K562 (cell line): Measurements from ENCODE around the gene CTTNBP2. TPM values are rescaled to one million over a fixed set of nuclear protein-coding genes. Genes with fewer than 3 reads are reported as not detected.

Experiments used
- ATAC-seq: fragments of 200-7000 bp; cut with Tn5 transposase; 3 replicates; pipeline ENCODE4 v1.9.1; 2020; ENCODE audit warnings: moderate library complexity
- BruUV-seq: library from RNA; stranded (reverse); fragments of 400-500 nt; replicated peaks from 2 replicates; lab custom pipeline; 2021; lab: Mats Ljungman, UMichigan
- CTCF ChIA-PET: fragments of 300-600 bp; formaldehyde crosslinking; extraction: SDS; loops from one replicate; lab custom pipeline; 2021; ENCODE audit warnings: low intra/inter-chr PET ratio; lab: Yijun Ruan, JAX
- POLR2A ChIA-PET: fragments of 300-600, 350-650 bp; sonication (Branson Sonifier 250); formaldehyde crosslinking; extraction: SDS; loops from one replicate; lab custom pipeline; 2021; ENCODE audit warnings: antibody characterized with exemption, inconsistent platforms; lab: Yijun Ruan, JAX
- DNase-seq, 4 experiments: peaks; one replicate each; pipeline versions ENCODE4 v3.0.0 to v3.0.0-alpha.2; 2011 to 2018; ENCODE audit warnings: low spot score in 3 of 4, mixed read lengths in 3 of 4; ENCODE audit errors: extremely low read depth in 1 of 4
- FAIRE-seq: peaks from 2 replicates; lab custom pipeline; 2011; peaks lifted over from hg19 to GRCh38; lab: Jason Lieb, UNC
- H2AFZ ChIP-seq: 2 replicates; pipeline ENCODE4 v1.6.0; 2011; ENCODE audit warnings: low read depth, low read length, control low read depth, inconsistent platforms
- H3K27ac ChIP-seq: fragments of 200-600 bp; 3 replicates; pipeline ENCODE4 v1.8.0; 2011; ENCODE audit warnings: low read depth, mild to moderate bottlenecking, control low read depth, inconsistent platforms, low read length, moderate library complexity, mixed read lengths; ENCODE audit errors: extremely low read depth
- H3K27me3 ChIP-seq, 2 experiments: fragments of 300-600 bp in 1 of 2; 2 replicates in 1 of 2; 3 replicates in 1 of 2; pipeline versions ENCODE4 v1.6.0 to v1.8.0; 2011; ENCODE audit warnings: inconsistent platforms in 2 of 2, low read length in 2 of 2, mild to moderate bottlenecking in 1 of 2, mixed read lengths in 1 of 2, moderate library complexity in 1 of 2; ENCODE audit not compliant: control insufficient read depth in 2 of 2, insufficient read depth in 2 of 2
- H3K36me3 ChIP-seq: fragments of 300-600 bp; 3 replicates; pipeline ENCODE4 v1.8.0; 2011; ENCODE audit warnings: mild to moderate bottlenecking, low read length, inconsistent platforms; ENCODE audit not compliant: control insufficient read depth, insufficient read depth
- H3K4me1 ChIP-seq, 2 experiments: fragments of 200-600 bp in 1 of 2; replicated peaks in 1 of 2; 2 replicates in 1 of 2; 3 replicates in 1 of 2; pipeline versions ENCODE4 v1.5.1 to v1.8.0; 2011; ENCODE audit warnings: inconsistent platforms in 2 of 2, low read length in 2 of 2, mild to moderate bottlenecking in 1 of 2, mixed read lengths in 1 of 2, moderate library complexity in 1 of 2; ENCODE audit not compliant: control insufficient read depth in 2 of 2, insufficient read depth in 2 of 2
- H3K4me2 ChIP-seq: 2 replicates; pipeline ENCODE4 v1.6.1; 2011; ENCODE audit warnings: low read length, control low read depth, inconsistent platforms, mixed read lengths; ENCODE audit not compliant: insufficient read depth
- H3K4me3 ChIP-seq: fragments of 200-600 bp; sonication (generic), shearing (Covaris generic); 2 replicates; pipeline ENCODE4 v1.5.1; 2016; ENCODE audit warnings: control low read depth, inconsistent platforms
- H3K79me2 ChIP-seq: fragments of 200-600 bp; 3 replicates; pipeline ENCODE4 v1.8.0; 2011; ENCODE audit warnings: low read length, inconsistent platforms; ENCODE audit not compliant: control insufficient read depth, insufficient read depth
- H3K9ac ChIP-seq, 2 experiments: 2 replicates each; pipeline versions ENCODE4 v1.6.0 to v1.6.1; 2011; ENCODE audit warnings: low read depth in 2 of 2, low read length in 2 of 2, control low read depth in 1 of 2, inconsistent platforms in 1 of 2, mild to moderate bottlenecking in 1 of 2, mixed read lengths in 1 of 2; ENCODE audit not compliant: insufficient read depth in 1 of 2
- H3K9me1 ChIP-seq: one replicate; pipeline ENCODE4 v1.6.0; 2011; ENCODE audit warnings: inconsistent platforms, mild to moderate bottlenecking, low read length, moderate library complexity; ENCODE audit not compliant: control insufficient read depth, insufficient read depth
- H3K9me3 ChIP-seq: replicated peaks from 2 replicates; pipeline ENCODE4 v1.5.1; 2011; ENCODE audit warnings: low read depth, low read length, inconsistent platforms; ENCODE audit not compliant: control insufficient read depth, insufficient read depth
- H4K20me1 ChIP-seq: replicated peaks from 2 replicates; pipeline ENCODE4 v1.6.1; 2011; ENCODE audit warnings: low read length, inconsistent platforms, mixed read lengths; ENCODE audit not compliant: control insufficient read depth, insufficient read depth
- HNRNPH1 ChIP-seq: fragments of 200-400 bp; formaldehyde crosslinking; optimal IDR thresholded peaks from 2 replicates; pipeline ENCODE3; 2017; ENCODE audit warnings: low read depth, mild to moderate bottlenecking, low read length, moderate library complexity
- ILF3 ChIP-seq: fragments of 450-650 bp; IDR thresholded peaks from 2 replicates; pipeline ENCODE4 v1.6.1; 2018; ENCODE audit warnings: antibody characterized with exemption, mild to moderate bottlenecking, moderate library complexity, borderline replicate concordance
- MAFK ChIP-seq: IDR thresholded peaks from 2 replicates; pipeline ENCODE4 v1.6.1; 2011; ENCODE audit warnings: low read length, improper control_type of control experiment
- MTA2 ChIP-seq: fragments of 450-650 bp; IDR thresholded peaks from 2 replicates; pipeline ENCODE4 v1.6.1; 2016; ENCODE audit warnings: low read depth
- RUNX1 ChIP-seq: sonication (generic); IDR thresholded peaks from 2 replicates; pipeline ENCODE4 v1.6.1; 2016; ENCODE audit warnings: antibody characterized with exemption, low read depth
- WGBS: fragments of 100-300 bp; shearing (Covaris generic); methylation state at CpG from one replicate; pipeline ENCODE4 v1.1.6; 2016; ENCODE audit warnings: low coverage, mixed read lengths; ENCODE audit not compliant: insufficient coverage; ENCODE audit errors: missing lambda C conversion rate; 5-methylcytosine and 5-hydroxymethylcytosine counted together
- in situ Hi-C: fragments of 300-500 bp; cut with MboI; formaldehyde crosslinking; loops from 4 replicates; pipeline ENCODE4 v1.15.0; 2018; ENCODE audit warnings: inconsistent platforms, mixed read lengths
- intact Hi-C: fragments of 100-400 bp; cut with micrococcal nuclease; formaldehyde crosslinking; loops from 2 replicates; pipeline ENCODE4 v1.14.2; 2022
- polyA plus RNA-seq, 8 experiments: library from polyadenylated mRNA; depleted of rRNA in 4 of 8; stranded (reverse) in 5 of 8; unstranded in 3 of 8; fragments of >200 nt; fragmentation: Nextera tagmentation in 2 of 8; fragmentation: Illumina TruSeq in 1 of 8; extraction: Ambion mirVana in 2 of 8; extraction: Trizol in 1 of 8; gene quantifications; 2 replicates each; pipeline versions ENCODE4 v1.2.1 to v1.2.3, GENCODE V29; 2011 to 2014; ENCODE audit warnings: inconsistent platforms in 1 of 8, missing spikeins in 1 of 8
- total RNA-seq, 7 experiments: library from RNA; depleted of rRNA in 6 of 7; stranded (reverse); fragments of >200 nt in 6 of 7; fragmentation: Illumina TruSeq in 2 of 7; extraction: Trizol in 2 of 7; gene quantifications; 2 replicates each; pipeline versions ENCODE4 v1.2.1 to v1.2.3, GENCODE V29; 2011 to 2021; ENCODE audit warnings: low replicate concordance in 1 of 7
- TF ChIP-seq, protein P1 (sequence below), 2 experiments: fragments of 450-650 bp; conservative IDR thresholded peaks; 2 replicates each; pipeline ENCODE4 v1.6.1; 2017; ENCODE audit warnings: mild to moderate bottlenecking in 2 of 2, moderate library complexity in 2 of 2

CTTNBP2 gene
- total and polyA plus RNA-seq, 9 of the 15 experiments (the other 6 are each of a cell fraction or from before 2014, with no cell fraction given): 0.05 TPM; not detected in 8

DNA sequence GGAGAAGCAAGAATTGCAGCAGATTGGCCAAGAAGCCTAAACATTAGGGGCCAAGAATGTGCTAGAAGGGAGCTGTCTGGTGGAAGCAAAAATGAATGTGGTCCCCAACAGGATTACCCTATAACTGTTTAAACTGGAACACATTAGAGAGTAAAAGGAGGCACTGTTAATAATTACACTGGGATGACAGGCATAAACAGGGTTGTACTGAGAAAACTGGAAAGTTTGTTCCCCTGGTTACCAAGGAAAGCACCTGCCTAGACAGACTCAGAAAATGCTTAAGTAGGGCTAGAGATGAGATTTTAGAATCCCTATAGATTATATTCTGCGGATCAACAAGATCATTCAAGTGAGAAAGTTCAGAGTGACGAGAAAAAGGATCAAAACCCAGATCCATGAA is 100.8 kb downstream of the CTTNBP2 start:
- Histone ChIP-seq H3K9me1 (no peaks in the 10 kb centered on the region), H3K4me1 (no peaks in the 10 kb centered on the region; a peak in 2 of 5 replicates), H3K27me3 (no peaks in the 10 kb centered on the region), H3K4me3 (no peak overlapping the region), H3K4me2 (no peak overlapping the region), H4K20me1 (no peaks in the 10 kb centered on the region), H2AFZ (no peak overlapping the region), H3K9ac (no peak overlapping the region), H3K36me3 (no peaks in the 10 kb centered on the region), H3K27ac (no peak overlapping the region), H3K79me2 (no peaks in the 10 kb centered on the region), H3K9me3 (no peaks in the 10 kb centered on the region)
- FAIRE-seq (no peak), ATAC-seq (no peak), DNase-seq (no peak)
- POLR2A ChIA-PET: no interaction called here
- 17% methylated on average over 2 of the region's 2 CpGs for WGBS
- in situ Hi-C loops (no loop called here), intact Hi-C loops (no loop called here)
- CTCF ChIA-PET: no interaction called here
- TF ChIP-seq HNRNPH1 (no peak), MAFK (no peak), MTA2 (no peak), ILF3 (no peak), RUNX1 (no peak)
- TF ChIP-seq, protein P1, sequence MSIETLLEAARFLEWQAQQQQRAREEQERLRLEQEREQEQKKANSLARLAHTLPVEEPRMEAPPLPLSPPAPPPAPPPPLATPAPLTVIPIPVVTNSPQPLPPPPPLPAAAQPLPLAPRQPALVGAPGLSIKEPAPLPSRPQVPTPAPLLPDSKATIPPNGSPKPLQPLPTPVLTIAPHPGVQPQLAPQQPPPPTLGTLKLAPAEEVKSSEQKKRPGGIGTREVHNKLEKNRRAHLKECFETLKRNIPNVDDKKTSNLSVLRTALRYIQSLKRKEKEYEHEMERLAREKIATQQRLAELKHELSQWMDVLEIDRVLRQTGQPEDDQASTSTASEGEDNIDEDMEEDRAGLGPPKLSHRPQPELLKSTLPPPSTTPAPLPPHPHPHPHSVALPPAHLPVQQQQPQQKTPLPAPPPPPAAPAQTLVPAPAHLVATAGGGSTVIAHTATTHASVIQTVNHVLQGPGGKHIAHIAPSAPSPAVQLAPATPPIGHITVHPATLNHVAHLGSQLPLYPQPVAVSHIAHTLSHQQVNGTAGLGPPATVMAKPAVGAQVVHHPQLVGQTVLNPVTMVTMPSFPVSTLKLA (conservative IDR thresholded peaks at IDR 0.05): no peak
- no TSS peak for BruUV-seq
